Psoas muscle (tissue), 8 donors: Measurements from ENCODE around the gene SPATA6L. TPM values are rescaled to one million over a fixed set of nuclear protein-coding genes. Genes with fewer than 3 reads are reported as not detected.

Source experiments
- ATAC-seq, 4 donors: fragments of 200-7000 bp; cut with Tn5 transposase; one replicate each; pipeline ENCODE4 v1.9.1; 2020; ENCODE audit warnings: moderate library complexity in 3 of 4, mild to moderate bottlenecking in 2 of 4
- DNase-seq, 2 donors: peaks; one replicate each; pipeline ENCODE4 v3.0.0-alpha.2; 2020
- H3K27ac ChIP-seq: fragments of 200-600 bp; one replicate; pipeline ENCODE4 v1.8.0; 2022
- H3K27me3 ChIP-seq, 3 donors: fragments of 200-600 bp in 1 of 3; one replicate each; pipeline versions ENCODE4 v1.6.1 to v1.8.0; 2013 to 2022; ENCODE audit warnings: low read length in 2 of 3, mild to moderate bottlenecking in 2 of 3, moderate library complexity in 1 of 3; ENCODE audit not compliant: insufficient read depth in 3 of 3
- H3K36me3 ChIP-seq, 2 donors: fragments of 200-600 bp in 1 of 2; one replicate each; pipeline versions ENCODE4 v1.6.1 to v1.8.0; 2013 to 2022; ENCODE audit warnings: low read depth in 1 of 2, mild to moderate bottlenecking in 1 of 2, moderate library complexity in 1 of 2; ENCODE audit not compliant: insufficient read depth in 1 of 2
- H3K4me1 ChIP-seq: fragments of 200-600 bp; one replicate; pipeline ENCODE4 v1.8.0; 2022
- H3K4me3 ChIP-seq: fragments of 200-600 bp; one replicate; pipeline ENCODE4 v1.8.0; 2022; ENCODE audit warnings: mild to moderate bottlenecking
- H3K9me3 ChIP-seq: fragments of 200-600 bp; one replicate; pipeline ENCODE4 v1.8.0; 2022
- CTCF ChIP-seq: fragments of 200-600 bp; IDR thresholded peaks from one replicate; pipeline ENCODE4 v1.8.0; 2022; ENCODE audit warnings: antibody characterized with exemption
- WGBS, 3 donors: extraction: QIAGEN DNeasy Blood & Tissue Kit; methylation state at CpG; one replicate each; pipeline versions ENCODE4 v1.1.6 to v1.1.7; 2013; 5-methylcytosine and 5-hydroxymethylcytosine counted together
- intact Hi-C, 2 donors: fragments of 100-400 bp; cut with DNase I; formaldehyde crosslinking; loops; one replicate each; pipeline versions ENCODE4 v1.11.0 to v1.14.2; 2022
- polyA plus RNA-seq, 3 donors: library from polyadenylated mRNA; stranded (reverse); fragments of 200-250 nt; gene quantifications; one replicate each; pipeline ENCODE4 v1.2.3, GENCODE V29; 2013
- total RNA-seq, 4 donors: library from RNA; stranded (reverse); fragmentation: NEBNext Ultra II Directional in 2 of 4; extraction: Animal tissue kit (Norgen Biotek cat#: 25700) in 2 of 4; gene quantifications; one replicate each; pipeline versions ENCODE4 v1.2.1 to v1.2.4, GENCODE V29; 2021 to 2023
- donor health status: healthy with polysubstance abuse.
- donor health status: DM: no; HTN: no; CAD: no; lungs with moderate emphysema.
- donor health status: Bipolar disorder and iron deficiency.
- donor health status: healthy.
- donor health status: DM: yes; HTN: yes; CAD: no.
- donor health status: DM: no; HTN: no; CAD: no.
- donor health status: DM: no; HTN: no; CAD: no.
- donor health status: DM: yes; HTN: yes; CAD: no.

The SPATA6L gene
- total and polyA plus RNA-seq, 7 donors, result 0.09 to 0.79 (median 0.22) TPM

- DNase-seq (no peak), ATAC-seq (no peak)
- WGBS, 3 donors, result 87 to 96% (median 94%) methylated on average over 3 of the region's 3 CpGs
- intact Hi-C loops, result no loop called here
- Histone ChIP-seq H3K27ac (no peak overlapping the region), H3K4me1 (no peaks in the 10 kb centered on the region), H3K27me3 (no peaks in the 10 kb centered on the region), H3K36me3 (peaks cover 3 to 96% of the 10 kb centered on the region in 2 donors), H3K9me3 (no peaks in the 10 kb centered on the region), H3K4me3 (no peak overlapping the region)
- TF ChIP-seq CTCF, result no peak
Measured at GRCh38 chr9:4700091-4700490, 33.8 kb upstream of the SPATA6L start.

GRCh38 chr9:4691795-4692194, 25.5 kb upstream of the SPATA6L start:
- H3K27me3 ChIP-seq, result no peaks in the 10 kb centered on the region
- intact Hi-C loops, result loop anchor here in 1 of 2 donors (5.0 kb wide), 1 partner anchor 36 kb away; no protein-coding TSS in a partner anchor
- H3K4me3 ChIP-seq, result no peak overlapping the region
- WGBS, 3 donors, result 83 to 92% (median 89%) methylated on average over 3 of the region's 3 CpGs
- H3K9me3 ChIP-seq, result no peaks in the 10 kb centered on the region
- DNase-seq (no peak), ATAC-seq (peak in 3 of 4 donors; percentile 36 to 69 (median 43))
- TF ChIP-seq CTCF, result no peak
- H3K36me3 ChIP-seq, result peaks cover 3 to 62% of the 10 kb centered on the region in 2 donors
- H3K27ac ChIP-seq, result peak overlapping the region; percentile 6
- H3K4me1 ChIP-seq, result peaks cover 37% of the 10 kb centered on the region

GRCh38 chr9:4690144-4690543, 23.9 kb upstream of the SPATA6L start:
- no peak for ATAC-seq
- no peak for TF ChIP-seq CTCF
- intact Hi-C loops, result loop anchor here in 1 of 2 donors (5.0 kb wide), 1 partner anchor 37 kb away; no protein-coding TSS in a partner anchor
- Histone ChIP-seq H3K9me3 (no peaks in the 10 kb centered on the region), H3K27me3 (no peaks in the 10 kb centered on the region), H3K4me1 (peaks cover 53% of the 10 kb centered on the region), H3K4me3 (no peak overlapping the region), H3K36me3 (peaks cover 5 to 63% of the 10 kb centered on the region in 2 donors), H3K27ac (peak overlapping the region; percentile 3)
- 89 to 91% (median 89%) methylated on average over 4 of the region's 4 CpGs for WGBS, 3 donors
- no peak for DNase-seq

- TF ChIP-seq CTCF, result no peak
- H3K27me3 ChIP-seq, result no peaks in the 10 kb centered on the region
- no peak overlapping the region for H3K4me3 ChIP-seq
- H3K27ac ChIP-seq, result peak overlapping the region; percentile 3
- H3K4me1 ChIP-seq, result peaks cover 58% of the 10 kb centered on the region
- no peaks in the 10 kb centered on the region for H3K9me3 ChIP-seq
- H3K36me3 ChIP-seq, result peaks cover 5 to 64% of the 10 kb centered on the region in 2 donors
- 82 to 100% (median 88%) methylated on average over 1 of the region's 1 CpG for WGBS, 3 donors
- DNase-seq (no peak), ATAC-seq (peak in 1 of 4 donors; percentile 34)
- intact Hi-C loops, result loop anchor here in 1 of 2 donors (5.0 kb wide), 1 partner anchor 38 kb away; no protein-coding TSS in a partner anchor
Measured at GRCh38 chr9:4689687-4690104, 23.4 kb upstream of the SPATA6L start.

GRCh38 chr9:4689021-4689420, 22.7 kb upstream of the SPATA6L start:
- H3K27me3 ChIP-seq, result no peaks in the 10 kb centered on the region
- intact Hi-C loops, result no loop called here
- WGBS, 3 donors, result 10 to 75% (median 59%) methylated on average over 2 of the region's 2 CpGs
- peak overlapping the region; percentile 55 for H3K27ac ChIP-seq
- H3K4me3 ChIP-seq, result no peak overlapping the region
- H3K9me3 ChIP-seq, result no peaks in the 10 kb centered on the region
- H3K36me3 ChIP-seq, result peaks cover 3 to 58% of the 10 kb centered on the region in 2 donors
- ATAC-seq (no peak), DNase-seq (no peak)
- TF ChIP-seq CTCF, result no peak
- peaks cover 62% of the 10 kb centered on the region for H3K4me1 ChIP-seq
